HEK293 (cell line): ENCODE results near the gene TSHZ2.

ENCODE experiments used
- EGR2 ChIP-seq: fragments of 450-650 bp; formaldehyde crosslinking; IDR thresholded peaks from 2 replicates; pipeline ENCODE4 v1.5.1; 2016; ENCODE audit warnings: low read depth, missing biosample characterization, missing genetic modification characterization
- KLF10 ChIP-seq: fragments of 450-650 bp; IDR thresholded peaks from 2 replicates; pipeline ENCODE4 v1.5.1; 2018; ENCODE audit warnings: missing biosample characterization, mild to moderate bottlenecking, missing genetic modification characterization
- KLF8 ChIP-seq: fragments of 450-650 bp; formaldehyde crosslinking; IDR thresholded peaks from 2 replicates; pipeline ENCODE4 v1.5.1; 2016; ENCODE audit warnings: missing biosample characterization, missing genetic modification characterization
- OVOL3 ChIP-seq: fragments of 450-650 bp; formaldehyde crosslinking; IDR thresholded peaks from 2 replicates; pipeline ENCODE4 v1.5.1; 2016; ENCODE audit warnings: missing biosample characterization, missing genetic modification characterization
- PRDM10 ChIP-seq: fragments of 450-650 bp; formaldehyde crosslinking; IDR thresholded peaks from 2 replicates; pipeline ENCODE4 v1.5.1; 2016; ENCODE audit warnings: missing biosample characterization, missing genetic modification characterization
- TCF7L2 ChIP-seq: IDR thresholded peaks from 2 replicates; pipeline ENCODE4 v1.6.1; 2011; ENCODE audit warnings: low read depth, mild to moderate bottlenecking, inconsistent platforms, low read length, moderate library complexity, borderline replicate concordance
- ZBTB1 ChIP-seq: fragments of 450-650 bp; formaldehyde crosslinking; IDR thresholded peaks from 2 replicates; pipeline ENCODE4 v1.5.1; 2016; ENCODE audit warnings: missing biosample characterization, missing genetic modification characterization
- ZBTB6 ChIP-seq: fragments of 450-650 bp; formaldehyde crosslinking; IDR thresholded peaks from 2 replicates; pipeline ENCODE4 v1.5.1; 2017; ENCODE audit warnings: missing biosample characterization, missing genetic modification characterization
- ZEB2 ChIP-seq: fragments of 450-650 bp; formaldehyde crosslinking; IDR thresholded peaks from 2 replicates; pipeline ENCODE4 v1.5.1; 2016; ENCODE audit warnings: missing biosample characterization, missing genetic modification characterization
- ZFHX2 ChIP-seq: fragments of 450-650 bp; formaldehyde crosslinking; conservative IDR thresholded peaks from 2 replicates; pipeline ENCODE4 v1.5.1; 2016; ENCODE audit warnings: missing biosample characterization, missing genetic modification characterization
- ZNF146 ChIP-seq: fragments of 450-650 bp; formaldehyde crosslinking; IDR thresholded peaks from 2 replicates; pipeline ENCODE4 v1.5.1; 2016; ENCODE audit warnings: missing biosample characterization, missing genetic modification characterization
- ZNF169 ChIP-seq: fragments of 450-650 bp; formaldehyde crosslinking; IDR thresholded peaks from 2 replicates; pipeline ENCODE4 v1.5.1; 2016; ENCODE audit warnings: missing biosample characterization, missing genetic modification characterization
- ZNF174 ChIP-seq: fragments of 450-650 bp; formaldehyde crosslinking; IDR thresholded peaks from 2 replicates; pipeline ENCODE4 v1.5.0; 2017; ENCODE audit warnings: missing biosample characterization, mild to moderate bottlenecking, missing genetic modification characterization
- ZNF184 ChIP-seq: fragments of 450-650 bp; IDR thresholded peaks from 2 replicates; pipeline ENCODE4 v1.5.1; 2018; ENCODE audit warnings: missing biosample characterization, mild to moderate bottlenecking, missing genetic modification characterization
- ZNF266 ChIP-seq: fragments of 450-650 bp; formaldehyde crosslinking; IDR thresholded peaks from 2 replicates; pipeline ENCODE4 v1.5.1; 2016; ENCODE audit warnings: missing biosample characterization, missing genetic modification characterization, low read depth
- ZNF274 ChIP-seq, 2 experiments: fragments of 200-500 bp in 1 of 2; fragments of 450-650 bp in 1 of 2; sonication (Bioruptor generic) in 1 of 2; formaldehyde crosslinking in 1 of 2; IDR thresholded peaks; 2 replicates each; pipeline versions ENCODE4 v1.5.1 to v1.6.1; 2014 to 2016; ENCODE audit warnings: borderline replicate concordance in 1 of 2, inconsistent platforms in 1 of 2, low read length in 1 of 2, missing biosample characterization in 1 of 2, missing genetic modification characterization in 1 of 2
- ZNF426 ChIP-seq: fragments of 450-650 bp; formaldehyde crosslinking; IDR thresholded peaks from 2 replicates; pipeline ENCODE4 v1.5.1; 2017; ENCODE audit warnings: missing biosample characterization, missing genetic modification characterization, mild to moderate bottlenecking, inconsistent platforms, moderate library complexity
- ZNF501 ChIP-seq: fragments of 450-650 bp; formaldehyde crosslinking; IDR thresholded peaks from 2 replicates; pipeline ENCODE4 v1.5.1; 2016; ENCODE audit warnings: missing biosample characterization, missing genetic modification characterization
- ZNF530 ChIP-seq: fragments of 450-650 bp; formaldehyde crosslinking; IDR thresholded peaks from 2 replicates; pipeline ENCODE4 v1.5.1; 2016; ENCODE audit warnings: low read depth, missing biosample characterization, missing genetic modification characterization
- ZNF571 ChIP-seq: fragments of 450-650 bp; formaldehyde crosslinking; IDR thresholded peaks from 2 replicates; pipeline ENCODE4 v1.5.0; 2017; ENCODE audit warnings: missing biosample characterization, missing genetic modification characterization
- ZNF701 ChIP-seq: fragments of 450-650 bp; formaldehyde crosslinking; IDR thresholded peaks from 2 replicates; pipeline ENCODE4 v1.5.1; 2016; ENCODE audit warnings: missing biosample characterization, missing genetic modification characterization
- ZNF707 ChIP-seq: fragments of 450-650 bp; formaldehyde crosslinking; IDR thresholded peaks from 2 replicates; pipeline ENCODE4 v1.5.1; 2016; ENCODE audit warnings: missing biosample characterization, missing genetic modification characterization
- ZNF747 ChIP-seq: fragments of 450-650 bp; formaldehyde crosslinking; IDR thresholded peaks from 2 replicates; pipeline ENCODE4 v1.5.1; 2016; ENCODE audit warnings: missing biosample characterization, missing genetic modification characterization
- ZSCAN18 ChIP-seq: fragments of 450-650 bp; formaldehyde crosslinking; IDR thresholded peaks from 2 replicates; pipeline ENCODE4 v1.5.1; 2016; ENCODE audit warnings: missing biosample characterization, missing genetic modification characterization
- ZSCAN4 ChIP-seq: fragments of 450-650 bp; formaldehyde crosslinking; IDR thresholded peaks from 2 replicates; pipeline ENCODE4 v1.5.1; 2017; ENCODE audit warnings: missing biosample characterization, missing genetic modification characterization
- ZXDB ChIP-seq: fragments of 450-650 bp; formaldehyde crosslinking; IDR thresholded peaks from 2 replicates; pipeline ENCODE4 v1.5.1; 2016; ENCODE audit warnings: missing biosample characterization, missing genetic modification characterization
- TF ChIP-seq, protein P1 (sequence below): fragments of 450-650 bp; formaldehyde crosslinking; IDR thresholded peaks from 2 replicates; pipeline ENCODE4 v1.5.1; 2016; ENCODE audit warnings: missing biosample characterization, missing genetic modification characterization, borderline replicate concordance
- TF ChIP-seq, protein P2 (sequence below): fragments of 450-650 bp; formaldehyde crosslinking; IDR thresholded peaks from 2 replicates; pipeline ENCODE4 v1.5.1; 2017; ENCODE audit warnings: missing biosample characterization, missing genetic modification characterization

The TSHZ2 gene

DNA sequence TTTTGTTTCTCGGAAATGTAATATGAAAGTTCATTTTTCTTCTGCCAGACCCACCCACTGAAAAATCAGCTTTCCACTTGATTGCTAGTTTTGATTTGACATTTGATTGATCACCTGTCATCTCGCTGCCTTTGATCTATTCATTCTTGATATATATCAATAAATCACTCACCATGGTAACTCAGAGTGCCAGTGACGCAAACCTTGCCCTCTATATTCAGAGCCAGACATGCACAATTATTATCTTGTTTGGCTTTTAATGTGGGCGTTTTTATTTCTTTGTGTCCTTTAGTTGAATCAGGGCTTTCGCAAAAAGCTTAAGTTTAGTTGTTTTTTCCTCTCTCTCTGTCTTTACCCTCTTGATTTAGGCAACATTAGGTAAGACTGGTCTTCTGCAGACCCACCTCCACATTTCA lies 2.0 kb downstream of the TSHZ2 start (continued):
- TF ChIP-seq ZSCAN18 (no peak), EGR2 (peak; percentile 32; the same call in 1 of the 2 replicates), ZNF426 (tag by site-specific recombination) (no peak), ZNF266 (tag by site-specific recombination) (no peak), ZNF146 (tag by site-specific recombination) (no peak), ZNF274 (IDR thresholded peaks at IDR 0.05; ENCODE audit: low read length) (no peak), ZNF274 (tag by site-specific recombination; IDR thresholded peaks at IDR 0.05; ENCODE audit: borderline replicate concordance) (no peak), ZNF184 (tag by site-specific recombination) (no peak), ZNF501 (tag by site-specific recombination) (no peak), ZNF174 (no peak), KLF10 (tag by site-specific recombination) (0 out of 2 replicates have a peak, but pooled peaks have one; percentile 43), ZNF169 (tag by site-specific recombination) (no peak), ZNF530 (tag by site-specific recombination) (no peak), ZNF571 (tag by site-specific recombination) (no peak), ZNF747 (tag by site-specific recombination) (no peak), ZSCAN4 (0 out of 2 replicates have a peak, but pooled peaks have one; percentile 9), ZEB2 (tag by site-specific recombination) (peak; percentile 67; the same call in 1 of the 2 replicates), ZBTB1 (tag by site-specific recombination) (no peak), ZNF707 (no peak), ZXDB (tag by site-specific recombination) (peak; percentile 35; the same call in 1 of the 2 replicates), PRDM10 (tag by site-specific recombination) (no peak), TCF7L2 (peak; percentile 99), ZBTB6 (no peak), ZNF701 (no peak), ZFHX2 (tag by site-specific recombination) (peak; percentile 56), KLF8 (tag by site-specific recombination) (no peak), OVOL3 (tag by site-specific recombination) (no peak)
- TF ChIP-seq, protein P1, sequence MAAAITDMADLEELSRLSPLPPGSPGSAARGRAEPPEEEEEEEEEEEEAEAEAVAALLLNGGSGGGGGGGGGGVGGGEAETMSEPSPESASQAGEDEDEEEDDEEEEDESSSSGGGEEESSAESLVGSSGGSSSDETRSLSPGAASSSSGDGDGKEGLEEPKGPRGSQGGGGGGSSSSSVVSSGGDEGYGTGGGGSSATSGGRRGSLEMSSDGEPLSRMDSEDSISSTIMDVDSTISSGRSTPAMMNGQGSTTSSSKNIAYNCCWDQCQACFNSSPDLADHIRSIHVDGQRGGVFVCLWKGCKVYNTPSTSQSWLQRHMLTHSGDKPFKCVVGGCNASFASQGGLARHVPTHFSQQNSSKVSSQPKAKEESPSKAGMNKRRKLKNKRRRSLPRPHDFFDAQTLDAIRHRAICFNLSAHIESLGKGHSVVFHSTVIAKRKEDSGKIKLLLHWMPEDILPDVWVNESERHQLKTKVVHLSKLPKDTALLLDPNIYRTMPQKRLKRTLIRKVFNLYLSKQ (tag by site-specific recombination), result no peak
- TF ChIP-seq, protein P2, sequence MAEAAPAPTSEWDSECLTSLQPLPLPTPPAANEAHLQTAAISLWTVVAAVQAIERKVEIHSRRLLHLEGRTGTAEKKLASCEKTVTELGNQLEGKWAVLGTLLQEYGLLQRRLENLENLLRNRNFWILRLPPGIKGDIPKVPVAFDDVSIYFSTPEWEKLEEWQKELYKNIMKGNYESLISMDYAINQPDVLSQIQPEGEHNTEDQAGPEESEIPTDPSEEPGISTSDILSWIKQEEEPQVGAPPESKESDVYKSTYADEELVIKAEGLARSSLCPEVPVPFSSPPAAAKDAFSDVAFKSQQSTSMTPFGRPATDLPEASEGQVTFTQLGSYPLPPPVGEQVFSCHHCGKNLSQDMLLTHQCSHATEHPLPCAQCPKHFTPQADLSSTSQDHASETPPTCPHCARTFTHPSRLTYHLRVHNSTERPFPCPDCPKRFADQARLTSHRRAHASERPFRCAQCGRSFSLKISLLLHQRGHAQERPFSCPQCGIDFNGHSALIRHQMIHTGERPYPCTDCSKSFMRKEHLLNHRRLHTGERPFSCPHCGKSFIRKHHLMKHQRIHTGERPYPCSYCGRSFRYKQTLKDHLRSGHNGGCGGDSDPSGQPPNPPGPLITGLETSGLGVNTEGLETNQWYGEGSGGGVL (tag by site-specific recombination), result no peak
